HCT116 (cell line): Measurements from ENCODE around the gene CD247.

Experiments
- CBX3 ChIP-seq: IDR thresholded peaks from 2 replicates; pipeline ENCODE4 v1.6.1; 2012; ENCODE audit warnings: low read depth
- CEBPB ChIP-seq: IDR thresholded peaks from 2 replicates; pipeline ENCODE4 v1.6.1; 2012; ENCODE audit warnings: low read depth
- CTCF ChIP-seq, 3 experiments: fragments of 200-600 bp in 1 of 3; sonication (generic) in 1 of 3; IDR thresholded peaks in 2 of 3; conservative IDR thresholded peaks in 1 of 3; 2 replicates each; pipeline ENCODE4 v1.5.1; 2012 to 2017; ENCODE audit warnings: low read depth in 2 of 3, low read length in 2 of 3, antibody characterized with exemption in 1 of 3, borderline replicate concordance in 1 of 3, control low read depth in 1 of 3, mild to moderate bottlenecking in 1 of 3, mixed read lengths in 1 of 3, mixed run types in 1 of 3, moderate library complexity in 1 of 3; ENCODE audit not compliant: insufficient read depth in 1 of 3
- EZH2 ChIP-seq: fragments of 200-600 bp; sonication (generic); IDR thresholded peaks from 2 replicates; pipeline ENCODE4 v1.6.1; 2017; ENCODE audit warnings: antibody characterized with exemption, mixed run types
- MAX ChIP-seq: IDR thresholded peaks from 2 replicates; pipeline ENCODE4 v1.6.1; 2012
- POLR2A ChIP-seq: IDR thresholded peaks from 2 replicates; pipeline ENCODE4 v1.7.0; 2011; ENCODE audit warnings: borderline replicate concordance; ENCODE audit not compliant: insufficient read depth, insufficient read length; ENCODE audit errors: extremely low read depth
- POLR2AphosphoS5 ChIP-seq: IDR thresholded peaks from 2 replicates; pipeline ENCODE4 v1.6.1; 2011; ENCODE audit warnings: mild to moderate bottlenecking, low read depth, low read length, moderate library complexity
- ZBTB33 ChIP-seq: IDR thresholded peaks from 2 replicates; pipeline ENCODE4 v1.6.1; 2011; ENCODE audit warnings: mild to moderate bottlenecking, low read length, moderate library complexity; ENCODE audit not compliant: insufficient replicate concordance; ENCODE audit errors: extremely low read depth
- ZFX ChIP-seq: fragments of 450-650 bp; IDR thresholded peaks from 2 replicates; pipeline ENCODE4 v1.6.1; 2017

- TF ChIP-seq CTCF (IDR thresholded peaks at IDR 0.05 in 2 of 3, conservative IDR thresholded peaks at IDR 0.05 in 1 of 3; ENCODE audit: borderline replicate concordance in 1 of 3, insufficient read depth in 1 of 3, low read depth in 2 of 3, low read length in 2 of 3) (no peak), POLR2A (no peak), ZBTB33 (no peak), ZFX (no peak), CEBPB (no peak), EZH2 (no peak), MAX (no peak), CBX3 (no peak), POLR2AphosphoS5 (no peak)
These were observed 87.5 kb downstream of the CD247 start for GRCh38 chr1:167430849-167431242.
